ENCODE data around the gene ZNF576. TPM values are rescaled to one million over a fixed set of nuclear protein-coding genes. Genes with fewer than 3 reads are reported as not detected.
"Not testable (repeated sequence)": the region's sequence is repeated elsewhere in the genome, so short reads cannot be mapped to it uniquely, and the experiment has no call there.

The ZNF576 gene
- polyA plus RNA-seq, 4 donors, result 10.9 to 16.7 (median 11.6) TPM

DNA sequence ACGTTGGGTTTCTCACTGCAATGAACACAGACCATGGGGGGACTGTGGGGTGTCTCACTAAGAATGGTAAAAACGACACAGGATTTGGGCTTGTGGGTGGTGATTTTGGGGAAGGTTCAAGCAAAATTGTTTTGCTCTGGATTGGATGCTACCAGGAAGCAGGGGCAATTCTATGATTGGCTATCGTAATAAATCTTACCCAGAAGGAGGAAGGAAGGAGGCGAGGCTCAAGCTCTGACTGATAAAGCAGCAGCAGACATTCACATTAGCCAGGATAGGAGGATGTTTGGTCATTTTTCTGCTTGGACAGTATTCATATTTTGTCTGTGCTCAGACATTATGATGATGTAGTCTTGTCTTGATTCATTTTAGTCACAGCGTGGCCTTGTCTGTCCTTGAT is 1.5 kb downstream of the ZNF576 start:
- DNase-seq (ENCODE audit: low read depth in 4 of 4, low spot score in 3 of 4), result no peak

DNA sequence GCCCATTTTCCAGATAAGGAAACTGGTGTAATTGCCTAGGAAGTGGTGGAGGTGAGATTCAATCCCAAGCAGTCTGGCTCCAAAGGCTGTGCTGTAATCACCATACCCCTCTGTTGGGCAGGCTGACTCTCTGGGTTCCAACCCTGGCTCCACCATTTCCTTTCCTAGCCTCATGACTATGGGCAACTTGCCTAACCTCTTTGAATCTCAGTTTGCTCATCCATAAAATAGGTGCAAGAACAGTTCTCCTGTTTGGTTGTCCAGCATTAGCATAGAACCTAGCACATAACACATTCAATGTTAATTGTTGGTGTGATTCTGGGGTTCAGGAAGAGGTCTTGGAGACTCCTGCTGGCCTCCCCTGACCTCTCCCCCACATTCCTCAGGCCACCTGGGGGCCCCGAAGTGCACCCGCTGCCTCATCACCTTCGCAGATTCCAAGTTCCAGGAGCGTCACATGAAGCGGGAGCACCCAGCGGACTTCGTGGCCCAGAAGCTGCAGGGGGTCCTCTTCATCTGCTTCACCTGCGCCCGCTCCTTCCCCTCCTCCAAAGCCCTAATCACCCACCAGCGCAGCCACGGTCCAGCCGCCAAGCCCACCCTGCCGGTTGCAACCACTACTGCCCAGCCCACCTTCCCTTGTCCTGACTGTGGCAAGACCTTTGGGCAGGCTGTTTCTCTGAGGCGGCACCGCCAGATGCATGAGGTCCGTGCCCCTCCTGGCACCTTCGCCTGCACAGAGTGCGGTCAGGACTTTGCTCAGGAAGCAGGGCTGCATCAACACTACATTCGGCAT is 2.2 kb downstream of the ZNF576 start:
- no peak for DNase-seq (ENCODE audit: low read depth in 4 of 4, low spot score in 3 of 4)

DNA sequence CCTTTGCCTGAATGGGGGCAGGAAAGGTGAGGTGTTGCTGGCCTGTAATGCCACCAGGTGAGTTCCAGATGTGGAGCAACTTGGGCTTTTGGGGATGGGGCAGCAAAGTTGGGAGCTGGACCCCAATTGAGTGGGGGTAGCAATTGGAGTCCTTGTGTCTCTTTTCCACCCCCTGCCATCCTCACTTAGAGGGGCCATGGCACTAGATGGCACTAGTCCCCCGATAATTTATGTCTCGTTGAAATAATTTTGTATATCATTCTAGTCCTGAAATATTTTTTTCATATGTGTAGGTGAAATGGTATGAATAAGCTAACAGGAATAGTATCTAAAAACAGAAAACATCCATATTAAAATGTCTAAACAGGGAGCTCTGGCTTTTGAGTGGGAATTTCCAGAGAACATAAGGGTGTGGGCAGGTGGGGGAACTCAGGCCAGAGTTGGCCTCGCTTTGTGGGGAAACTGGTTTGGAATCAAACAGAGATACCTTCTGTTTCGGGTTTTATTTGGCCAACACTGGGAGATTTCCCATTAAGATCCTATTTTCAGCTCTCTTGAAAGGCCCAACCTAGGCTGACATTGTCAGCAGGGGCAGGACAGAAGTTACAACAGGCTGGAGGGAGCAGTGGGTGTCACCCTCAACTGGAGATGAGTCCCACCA is 3.4 kb downstream of the ZNF576 start:
- DNase-seq (ENCODE audit: low read depth in 4 of 4, low spot score in 3 of 4), result no peak

DNA sequence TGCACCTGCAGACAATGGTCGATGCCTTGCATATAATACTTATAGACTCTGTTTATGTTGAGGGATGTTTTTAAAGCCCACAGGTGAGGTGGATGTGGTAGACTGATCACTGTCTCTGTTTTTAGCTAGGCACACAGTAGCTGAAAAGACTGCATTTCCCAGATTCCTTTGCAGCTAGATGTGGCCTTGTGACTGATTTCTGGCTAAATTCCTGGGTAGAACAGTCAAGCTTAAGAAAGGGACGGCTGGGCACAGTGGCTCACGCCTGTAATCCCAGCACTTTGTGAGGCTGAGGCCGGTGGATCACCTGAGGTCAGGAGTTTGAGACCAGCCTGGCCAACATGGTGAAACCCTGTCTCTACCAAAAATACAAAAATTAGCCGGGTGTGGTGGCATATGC is 3.9 kb downstream of the ZNF576 start:
- DNase-seq (ENCODE audit: low read depth in 4 of 4, low spot score in 3 of 4), result not testable (repeated sequence)

DNA sequence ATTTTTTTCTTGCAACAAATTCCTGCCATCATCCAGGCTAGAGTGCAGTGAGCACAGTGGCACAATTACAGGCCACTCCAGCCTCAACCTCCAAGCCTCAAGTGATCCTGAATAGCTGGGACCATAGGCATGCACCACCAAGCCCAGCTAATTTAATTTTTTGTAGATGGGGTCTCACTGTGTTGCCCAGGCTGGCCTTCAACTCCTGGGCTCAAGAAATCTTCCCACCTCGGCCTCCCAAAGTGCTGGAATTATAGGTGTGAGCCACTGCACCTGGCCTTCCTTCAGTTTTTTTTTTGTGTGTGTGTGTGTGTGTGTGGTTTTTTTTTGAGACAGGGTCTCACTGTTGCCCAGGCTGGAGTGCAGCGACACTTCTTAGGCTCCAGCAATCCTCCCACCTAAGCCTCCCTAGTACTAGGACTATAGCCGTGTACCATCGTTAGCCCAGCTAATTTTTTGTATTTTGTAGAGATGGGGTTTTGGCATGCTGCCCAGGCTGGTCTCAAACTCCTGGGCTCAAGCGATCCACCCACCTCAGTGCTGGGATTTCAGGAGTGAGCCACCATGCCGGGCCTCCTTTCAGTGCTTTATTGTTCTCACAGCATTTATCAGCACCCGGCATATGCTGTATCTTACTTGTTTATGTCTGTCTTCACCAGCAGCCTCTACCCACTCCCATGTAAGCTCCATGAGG is 9.6 kb downstream of the ZNF576 start:
- DNase-seq (ENCODE audit: low read depth in 4 of 4, low spot score in 3 of 4), result no peak

DNA sequence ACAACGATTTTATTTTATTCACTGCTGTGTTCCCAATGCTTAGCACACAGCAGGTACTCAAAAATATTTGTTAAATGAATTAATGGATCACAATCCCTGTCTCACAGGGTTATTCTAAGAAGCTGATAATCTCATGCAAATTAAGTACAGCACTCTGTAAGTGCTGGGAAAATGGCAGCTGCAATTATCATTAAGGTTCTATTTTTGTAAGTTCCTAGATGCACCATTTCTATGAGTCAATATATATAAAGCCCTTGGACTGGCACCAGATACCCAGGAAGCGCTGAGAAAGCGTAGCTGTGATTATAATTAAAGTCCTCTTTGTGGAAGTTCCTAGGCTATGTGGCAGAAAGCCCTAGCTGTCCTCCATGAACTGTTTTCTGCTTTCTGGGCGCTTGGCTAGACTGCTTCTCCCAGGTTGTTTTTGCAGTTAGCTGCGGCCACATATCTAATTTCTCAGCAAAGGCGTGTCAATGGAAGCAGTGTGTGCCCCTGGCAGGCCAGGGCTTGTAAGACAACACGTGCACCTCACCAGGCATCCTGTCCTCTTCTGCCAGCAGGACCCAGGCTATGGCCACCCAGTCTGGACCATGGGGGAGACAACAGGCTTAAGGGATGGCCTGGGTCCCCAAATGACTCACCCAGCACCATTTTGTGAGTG is 10.3 kb downstream of the ZNF576 start:
- DNase-seq (ENCODE audit: low read depth in 4 of 4, low spot score in 3 of 4), result no peak

DNA sequence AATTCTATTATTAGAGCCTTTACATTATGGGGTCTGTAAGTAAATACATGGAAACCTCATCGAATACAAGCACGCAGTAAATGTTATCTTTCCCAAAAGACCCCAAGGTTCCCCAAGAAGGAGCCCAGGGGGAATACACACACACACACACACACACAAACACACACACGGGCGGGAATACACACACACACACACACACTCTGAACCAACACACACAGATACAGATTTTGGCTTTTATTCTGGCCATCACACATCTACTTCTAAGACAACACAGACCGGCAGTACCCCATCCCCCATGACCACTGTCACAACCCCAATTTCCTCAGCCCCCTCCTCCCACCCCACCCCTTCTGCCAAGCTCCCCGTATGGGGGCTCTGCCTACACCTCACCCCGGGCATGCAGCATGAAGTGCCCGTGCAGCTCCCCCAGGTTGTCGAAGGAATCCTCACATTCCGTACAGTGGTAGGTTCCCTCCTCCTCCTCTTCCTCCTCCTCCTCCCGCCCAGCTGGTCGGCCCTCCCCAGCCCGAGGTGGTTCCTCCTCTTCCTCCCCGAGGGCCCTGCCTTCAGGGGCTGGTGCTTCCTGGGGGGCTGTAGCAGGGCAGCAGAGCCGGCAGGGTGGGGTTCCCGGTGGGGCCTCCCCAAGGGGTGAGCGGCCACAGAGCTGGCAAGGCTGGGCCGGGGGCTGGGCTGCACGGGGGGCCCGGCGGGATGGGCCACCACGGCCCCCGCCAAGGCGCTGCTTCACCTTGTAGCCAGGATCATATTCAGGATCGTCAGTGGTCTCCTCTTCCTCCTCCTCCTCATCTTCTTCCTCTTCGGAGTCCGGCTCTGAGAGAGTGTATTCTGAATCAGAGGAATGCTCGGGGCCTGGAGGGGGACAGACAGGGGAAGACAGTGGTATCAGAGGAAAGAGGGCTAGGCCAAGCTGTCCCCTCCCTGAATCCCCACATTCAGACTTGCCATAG is 11.1 kb downstream of the ZNF576 start:
- DNase-seq (ENCODE audit: low read depth in 4 of 4, low spot score in 3 of 4), result no peak

DNA sequence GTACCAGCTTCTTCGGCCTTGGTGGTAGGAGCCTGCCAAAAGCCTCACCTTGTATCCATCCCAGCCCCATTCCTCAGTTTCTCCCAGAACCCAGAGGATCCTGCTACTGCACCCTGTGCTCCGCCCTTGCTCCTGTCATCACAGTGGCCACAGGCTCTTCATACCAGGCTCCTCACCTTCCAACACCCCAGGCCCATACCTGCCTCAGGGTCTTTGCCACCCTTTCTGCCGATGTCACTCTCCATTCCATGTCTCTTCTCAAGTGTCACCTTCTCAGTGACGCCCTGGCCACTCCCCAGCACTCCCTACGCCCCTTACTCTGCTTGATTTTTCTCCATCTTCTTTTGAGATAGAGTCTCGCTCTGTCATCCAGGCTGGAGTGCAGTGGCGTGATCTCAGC is 13.5 kb downstream of the ZNF576 start:
- no peak for DNase-seq (ENCODE audit: low read depth in 4 of 4, low spot score in 3 of 4)

DNA sequence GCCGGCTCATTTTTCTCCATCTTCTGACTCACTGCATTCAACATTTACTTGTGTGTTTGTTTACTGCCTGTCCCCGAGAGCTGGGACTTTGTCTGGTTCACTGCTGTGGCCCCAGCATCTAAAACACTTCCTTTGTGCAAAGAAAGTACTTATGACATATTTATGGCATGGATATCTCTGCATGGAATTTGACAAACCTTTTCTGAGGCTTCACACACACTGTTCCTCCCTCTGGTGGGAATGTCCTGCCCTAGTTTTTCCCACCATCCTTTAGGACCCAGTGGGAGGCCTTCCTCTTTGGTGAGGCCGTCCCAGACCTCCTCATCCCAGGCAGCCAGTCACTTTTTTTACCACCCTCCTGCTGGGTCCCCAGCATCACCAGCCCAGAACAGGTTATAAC is 14.1 kb downstream of the ZNF576 start:
- DNase-seq (ENCODE audit: low read depth in 4 of 4, low spot score in 3 of 4), result no peak

DNA sequence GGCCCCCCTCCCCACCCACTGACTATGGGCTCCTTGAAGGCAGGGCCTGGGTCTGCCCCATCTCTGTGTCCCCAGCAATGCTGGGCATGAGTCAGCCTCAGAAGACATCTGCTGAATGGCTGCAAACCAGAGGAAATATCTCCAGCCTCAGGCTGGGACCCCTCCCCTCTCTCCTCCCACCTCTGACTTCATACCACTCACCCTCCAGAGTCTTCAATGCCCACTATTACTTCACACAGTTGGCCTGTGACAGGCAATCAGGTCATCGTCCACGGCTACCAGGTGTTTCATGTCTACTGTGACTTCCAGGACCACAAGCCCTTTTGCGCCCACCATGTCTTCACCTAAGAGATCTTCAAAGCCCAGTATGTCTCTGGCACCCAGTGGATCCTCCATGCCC is 15.4 kb downstream of the ZNF576 start, which contains the start of gene SRRM5:
Gene SRRM5 (plus strand): TSS at position 301 of the 400 bp plus-strand sequence. CDS start 34 bp downstream, at position 335.
- DNase-seq (ENCODE audit: low read depth in 4 of 4, low spot score in 3 of 4), result no peak

DNA sequence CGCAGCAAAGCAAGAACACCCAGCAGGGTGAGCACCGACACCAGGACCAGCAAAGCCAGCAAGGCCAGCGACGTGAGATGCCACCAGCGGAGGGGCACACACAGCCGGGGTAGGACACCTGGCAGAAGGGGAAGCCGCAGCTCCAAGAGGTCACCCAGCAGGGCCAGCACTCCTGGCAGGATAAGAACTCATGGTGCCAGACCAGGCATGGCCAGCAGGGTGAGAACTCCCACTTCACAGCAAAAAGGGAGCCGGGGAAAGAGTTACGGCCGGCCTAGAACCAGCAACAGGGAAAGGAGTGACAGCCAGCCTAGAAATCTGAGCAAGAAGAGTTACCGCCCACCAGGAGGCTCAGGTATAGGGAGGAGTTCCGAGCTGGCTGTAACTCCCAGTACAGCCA is 16.0 kb downstream of the ZNF576 start:
- DNase-seq (ENCODE audit: low read depth in 4 of 4, low spot score in 3 of 4), result no peak

DNA sequence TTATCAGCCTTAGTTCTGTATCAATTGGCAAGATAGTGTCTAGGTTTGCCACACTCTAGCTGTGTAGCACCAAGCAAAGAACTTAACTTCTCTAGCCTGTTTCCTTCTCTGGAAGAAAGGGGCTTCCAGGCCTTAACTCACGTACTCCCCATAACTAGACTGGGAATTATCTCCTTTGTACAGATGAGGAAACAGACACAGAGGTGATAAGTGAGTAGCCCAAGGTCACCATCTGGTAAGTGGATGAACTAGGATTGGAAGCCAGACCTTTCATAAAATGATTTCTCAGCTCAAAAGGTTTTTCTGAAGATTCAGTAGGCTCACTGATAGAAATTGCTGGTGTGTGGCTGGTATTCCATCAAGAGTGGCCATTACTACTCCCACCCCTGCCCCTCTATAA is 19.9 kb downstream of the ZNF576 start:
- DNase-seq (ENCODE audit: low read depth in 4 of 4, low spot score in 3 of 4), result no peak

DNA sequence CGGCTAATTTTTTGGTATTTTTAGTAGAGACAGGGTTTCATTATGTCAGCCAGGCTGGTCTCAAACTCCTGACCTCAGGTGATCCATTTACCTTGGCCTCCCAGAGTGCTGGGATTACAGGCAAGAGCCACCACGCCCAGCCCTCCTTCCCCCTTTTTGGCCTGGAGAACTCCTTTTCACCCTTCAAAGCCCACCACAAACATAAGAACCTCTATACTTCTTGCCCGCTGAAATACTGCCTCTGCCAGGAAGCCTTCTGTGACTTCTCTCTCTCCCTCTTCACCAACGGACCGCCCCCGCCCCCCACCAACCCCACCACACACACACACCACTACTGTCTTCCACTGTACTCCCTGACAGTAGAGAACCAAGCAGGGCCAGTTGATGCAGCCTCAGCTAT is 20.6 kb downstream of the ZNF576 start:
- DNase-seq (ENCODE audit: low read depth in 4 of 4, low spot score in 3 of 4), result no peak

DNA sequence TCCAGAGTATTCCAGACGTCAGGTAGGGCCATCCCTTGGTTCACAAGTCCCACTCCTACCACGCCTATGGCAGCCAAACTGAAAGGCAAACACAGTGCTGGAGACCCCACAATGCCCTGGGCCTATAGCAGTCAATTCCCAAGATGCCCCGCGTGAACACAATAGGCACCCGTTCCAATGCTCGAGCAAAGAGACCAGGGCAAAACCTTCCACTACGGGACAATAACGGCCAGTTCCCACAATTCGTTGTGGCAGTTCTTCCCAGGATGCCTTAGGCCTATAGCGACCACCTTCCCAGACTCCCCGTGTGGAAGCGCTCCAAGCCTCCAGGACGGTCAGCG is 22.5 kb downstream of the ZNF576 start:
- no peak for DNase-seq (ENCODE audit: low read depth in 4 of 4, low spot score in 3 of 4)

DNA sequence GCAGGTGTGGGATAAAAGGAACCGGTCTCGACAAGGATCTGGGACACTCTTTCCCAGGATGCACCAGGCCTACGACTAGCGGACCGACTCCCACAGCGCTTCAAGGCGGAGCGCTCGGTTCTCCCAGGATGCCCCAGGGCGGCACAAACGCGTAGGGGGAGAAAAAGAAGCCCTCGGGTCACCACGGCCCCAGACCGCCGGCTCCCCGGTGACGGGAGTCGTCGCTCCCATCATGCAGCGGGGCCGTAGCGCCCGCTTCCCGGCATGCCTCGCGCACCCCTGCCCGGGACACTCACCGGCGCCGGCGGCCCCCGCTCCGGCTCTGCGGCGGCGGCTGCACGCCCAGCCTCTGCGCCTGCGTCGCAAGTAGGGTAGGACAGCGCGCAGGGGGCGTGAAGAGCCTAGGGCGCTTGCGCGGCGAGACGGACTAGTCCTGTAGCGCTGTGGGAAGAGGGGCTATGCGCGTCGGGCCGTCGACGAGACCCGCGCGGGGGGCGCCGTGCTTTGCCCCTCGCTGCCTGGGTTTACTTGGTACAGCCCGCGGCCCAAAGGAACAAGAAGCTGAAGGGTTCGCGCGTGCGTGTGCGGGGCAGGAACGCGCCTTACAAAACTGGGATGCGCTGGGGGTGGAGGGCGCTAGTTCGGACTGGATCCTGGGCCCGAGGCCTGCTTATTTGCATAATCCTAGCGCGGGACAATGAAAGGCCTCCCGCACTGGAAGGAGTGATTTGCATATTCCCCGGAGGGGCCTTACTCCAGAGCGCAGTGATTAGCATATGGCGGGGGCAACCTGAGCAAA is 23.1 kb downstream of the ZNF576 start, which contains the start of gene ZNF428:
Gene ZNF428 (minus strand): TSS at position 368 of the 799 bp plus-strand sequence. CDS start 5,325 bp downstream, outside the sequence.
- DNase-seq (ENCODE audit: low read depth in 4 of 4, low spot score in 3 of 4), result peak; percentile 78 to 83 (median 81)

DNA sequence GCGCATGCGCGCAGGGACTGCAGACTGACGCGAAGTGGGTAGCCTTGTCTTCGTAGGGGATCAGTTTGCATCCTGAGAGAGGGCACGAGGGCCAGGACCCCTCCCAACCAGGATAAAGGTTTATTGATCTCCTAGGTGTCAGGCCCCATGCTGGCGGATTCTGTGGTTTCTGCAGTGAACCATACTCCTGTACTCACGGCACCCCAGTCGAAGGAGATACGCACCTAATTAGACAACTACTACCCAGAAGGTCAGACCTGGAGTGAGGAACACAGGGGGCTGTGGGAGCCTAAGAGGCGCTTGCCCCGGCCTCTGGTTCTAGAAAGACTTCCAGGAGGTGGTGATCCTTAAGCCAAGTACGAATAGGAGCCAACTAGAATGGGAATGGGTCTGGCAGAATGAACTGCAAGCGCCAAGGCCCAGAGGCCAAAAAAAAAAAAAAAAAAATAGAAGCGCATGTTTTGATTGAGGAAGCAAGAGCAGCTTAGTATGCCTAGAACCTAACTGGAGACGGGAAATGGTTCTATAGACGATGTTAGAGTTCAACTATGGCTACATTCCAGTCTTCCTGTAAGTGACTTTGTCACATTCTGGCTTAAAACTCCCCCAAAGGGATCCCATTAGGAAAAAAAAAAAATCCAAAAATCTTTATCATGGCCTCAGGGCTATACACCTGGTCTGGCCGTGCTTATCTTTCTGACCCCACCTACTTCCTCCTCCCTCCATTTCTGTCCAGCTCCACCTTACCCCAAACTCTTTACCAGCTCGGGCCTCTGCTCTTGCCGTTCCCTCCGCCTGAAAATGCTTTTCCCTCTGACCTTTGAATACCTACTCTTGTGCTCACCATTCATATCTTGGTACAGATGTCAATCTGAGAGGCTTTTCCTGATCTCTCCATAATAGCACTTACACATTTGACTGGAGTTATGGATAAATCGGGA is 23.9 kb downstream of the ZNF576 start:
- DNase-seq (ENCODE audit: low read depth in 4 of 4, low spot score in 3 of 4), result no peak

DNA sequence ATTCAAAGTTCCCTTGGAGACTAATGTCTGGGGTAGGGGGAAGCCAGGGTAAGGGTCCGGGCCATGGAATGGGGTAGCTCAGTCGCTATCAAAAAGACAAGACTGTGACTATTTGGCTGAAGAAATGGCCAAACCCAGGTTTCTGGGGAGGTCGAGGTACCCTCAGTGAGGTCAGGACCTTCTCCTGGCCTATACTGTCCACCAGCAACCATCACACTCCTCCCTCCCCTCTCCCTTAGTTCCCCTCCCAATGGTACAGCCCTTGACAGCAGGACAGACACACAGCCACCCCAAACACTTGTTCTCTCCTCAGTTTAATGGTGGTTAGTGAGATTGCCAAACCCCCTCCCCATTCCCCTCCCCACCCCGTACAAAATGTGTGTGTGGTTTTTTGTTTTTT is 25.7 kb downstream of the ZNF576 start:
- DNase-seq (ENCODE audit: low read depth in 4 of 4, low spot score in 3 of 4), result no peak

DNA sequence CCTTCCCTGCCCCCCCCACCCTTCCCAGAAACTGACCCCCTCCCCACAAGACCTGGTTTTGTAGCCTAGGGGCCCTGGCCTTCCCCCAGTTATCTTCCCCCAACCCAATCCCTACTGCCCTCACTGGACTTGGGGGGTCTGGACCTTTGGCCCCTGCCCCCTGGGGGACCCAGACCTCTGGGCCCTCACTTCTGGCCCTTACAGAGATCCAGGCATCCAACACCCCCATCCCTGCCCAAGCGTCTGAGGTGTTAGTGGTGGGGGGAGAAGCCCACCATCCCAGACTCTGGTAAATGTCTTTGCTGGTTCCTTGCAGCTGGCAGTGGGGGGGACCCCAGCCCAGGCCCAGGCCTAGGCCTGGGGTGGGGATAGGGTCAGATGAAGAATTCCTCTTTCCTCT is 26.6 kb downstream of the ZNF576 start:
- DNase-seq (ENCODE audit: low read depth in 4 of 4, low spot score in 3 of 4), result no peak

Measured in right renal pelvis (tissue), 4 donors.